ENCODE results near the gene POC1A.
"Not testable (repeated sequence)": the region's sequence is repeated elsewhere in the genome, so short reads cannot be mapped to it uniquely, and the experiment has no call there.

Gene POC1A

DNA sequence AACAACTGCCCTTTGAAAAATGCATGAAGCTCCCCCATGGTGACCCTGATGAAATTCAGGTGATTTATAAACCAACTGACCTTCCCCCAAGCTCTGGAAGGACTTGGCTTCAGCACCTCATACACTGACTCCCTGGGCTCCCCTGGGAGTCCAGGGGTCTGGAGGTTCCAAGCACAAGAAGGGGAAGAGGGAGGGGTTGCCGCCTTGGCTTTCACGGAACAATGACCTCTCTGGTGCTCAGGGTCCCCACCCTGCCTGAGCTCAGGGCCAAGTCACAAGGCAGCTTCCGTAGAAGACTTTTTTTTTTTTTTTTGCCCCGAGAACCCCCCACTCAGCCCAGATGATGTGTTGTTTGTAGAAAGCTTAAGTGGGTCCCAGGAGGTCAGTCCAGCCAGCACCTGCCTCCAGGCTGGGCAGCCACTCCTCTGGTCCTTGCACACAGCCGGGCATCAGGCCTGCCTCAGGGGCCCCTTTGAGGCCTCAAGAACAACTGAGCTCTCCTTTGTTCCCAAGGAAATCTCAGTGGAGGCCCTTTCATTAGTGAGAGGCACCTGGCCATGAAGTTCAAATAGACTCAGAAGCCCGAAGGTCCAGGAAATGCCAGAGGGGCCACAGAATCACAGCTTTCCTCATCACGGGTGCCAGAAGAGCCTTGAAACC is 29.7 kb upstream of the POC1A start:
- no peak for DNase-seq

GRCh38 chr3:52182691-52183090 is 28.5 kb upstream of the POC1A start:
- no peak for DNase-seq

DNA sequence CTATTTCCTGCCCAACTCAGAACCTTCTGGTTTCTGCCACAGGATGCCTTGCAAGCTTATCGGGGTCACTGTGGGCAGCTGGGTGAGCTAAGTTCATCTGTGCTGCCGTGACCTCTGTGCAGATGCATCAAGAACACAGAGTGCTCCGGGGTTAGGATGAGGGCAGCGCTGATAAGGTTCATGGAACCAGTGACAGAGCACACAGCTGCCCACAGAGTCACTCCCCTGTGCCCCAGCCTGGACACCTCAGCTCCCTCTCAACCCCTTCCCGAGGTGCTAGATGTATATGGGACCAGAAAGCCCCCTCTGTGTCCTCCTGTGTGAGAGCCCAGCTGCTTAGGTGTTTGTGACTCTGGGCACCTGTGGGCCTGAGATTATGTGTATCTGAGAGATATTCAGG is 28.0 kb upstream of the POC1A start:
- no peak for DNase-seq

DNA sequence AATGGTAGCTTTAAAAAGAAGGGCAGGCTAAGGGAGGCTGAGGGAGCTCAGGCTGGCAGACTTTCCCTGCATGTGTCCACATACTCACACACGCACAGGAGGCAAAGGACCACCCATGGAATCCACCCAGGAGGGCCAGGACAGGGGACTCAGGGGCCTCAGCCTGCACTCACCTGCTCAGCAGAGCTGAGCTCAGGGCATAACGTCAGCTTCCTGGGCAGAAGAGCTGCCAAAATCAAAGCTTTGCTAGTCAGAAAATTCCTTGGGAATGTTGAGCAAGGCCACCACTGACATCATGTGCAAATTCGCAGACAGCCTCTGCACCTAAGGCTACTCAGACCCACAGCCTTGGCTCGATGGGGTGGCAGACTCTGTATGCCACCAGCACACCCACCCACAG is 27.3 kb upstream of the POC1A start:
- DNase-seq, result no peak

DNA sequence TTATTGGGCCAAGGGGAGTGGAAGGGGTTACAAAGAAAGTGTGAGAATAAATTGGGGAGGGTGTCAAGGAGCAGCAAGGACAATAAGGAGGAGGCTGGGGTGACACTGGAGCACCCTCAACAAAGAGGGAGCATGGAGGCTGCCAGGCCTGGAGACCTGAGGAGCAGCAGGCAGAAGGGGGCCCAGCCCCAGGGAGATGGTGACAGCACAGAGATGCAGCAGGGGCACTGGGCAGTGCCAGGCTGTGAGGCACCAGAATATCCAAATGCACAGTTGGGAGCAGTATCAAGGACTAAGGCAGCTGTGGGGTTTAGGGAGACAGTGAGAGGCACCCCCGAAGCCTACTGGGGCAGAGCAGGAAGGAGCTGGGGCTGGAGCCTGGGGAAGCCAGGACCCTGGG is 24.3 kb upstream of the POC1A start:
- DNase-seq, result no peak

GRCh38 chr3:52178126-52178525 is 23.9 kb upstream of the POC1A start:
- DNase-seq, result peak; percentile 60 to 63

- DNase-seq, result no peak
Observed at GRCh38 chr3:52177701-52178042, 23.4 kb upstream of the POC1A start.

DNA sequence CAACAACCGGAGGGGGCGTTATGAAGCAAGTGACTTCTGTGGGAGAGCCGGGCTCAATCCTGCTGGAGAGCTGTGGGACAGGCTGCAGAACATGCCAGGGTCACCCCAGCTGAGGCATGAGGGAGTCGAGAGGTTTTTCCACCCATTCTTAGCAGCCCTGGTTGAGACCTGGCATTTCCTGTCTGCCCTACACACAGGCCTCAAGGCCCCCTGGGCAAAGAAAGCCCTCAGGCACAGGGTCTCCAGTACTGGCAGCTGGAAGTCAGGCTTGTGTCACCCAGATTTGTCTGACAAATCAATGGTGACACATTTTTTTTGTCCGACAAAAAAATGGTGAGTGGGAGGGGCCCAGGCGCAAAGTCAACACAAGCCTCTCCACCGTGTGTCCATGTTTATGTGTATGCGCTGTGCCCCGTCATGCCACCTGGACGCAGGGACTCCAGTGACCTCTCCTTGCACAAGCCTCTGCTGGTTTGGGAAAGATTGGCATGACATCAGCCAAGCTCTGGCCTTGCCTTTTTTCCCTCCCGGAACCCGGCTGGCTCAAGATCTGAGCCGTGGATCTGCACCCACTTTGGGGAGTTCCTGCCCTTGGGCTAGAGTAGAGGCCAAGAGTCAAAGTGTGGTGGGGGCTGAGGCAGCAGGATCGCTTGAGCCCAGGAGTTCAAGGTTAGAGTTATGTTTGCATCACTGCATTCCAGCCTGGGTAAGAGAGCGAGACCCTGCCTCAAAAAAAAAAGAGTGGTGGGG is 22.9 kb upstream of the POC1A start:
- DNase-seq, result no peak

DNA sequence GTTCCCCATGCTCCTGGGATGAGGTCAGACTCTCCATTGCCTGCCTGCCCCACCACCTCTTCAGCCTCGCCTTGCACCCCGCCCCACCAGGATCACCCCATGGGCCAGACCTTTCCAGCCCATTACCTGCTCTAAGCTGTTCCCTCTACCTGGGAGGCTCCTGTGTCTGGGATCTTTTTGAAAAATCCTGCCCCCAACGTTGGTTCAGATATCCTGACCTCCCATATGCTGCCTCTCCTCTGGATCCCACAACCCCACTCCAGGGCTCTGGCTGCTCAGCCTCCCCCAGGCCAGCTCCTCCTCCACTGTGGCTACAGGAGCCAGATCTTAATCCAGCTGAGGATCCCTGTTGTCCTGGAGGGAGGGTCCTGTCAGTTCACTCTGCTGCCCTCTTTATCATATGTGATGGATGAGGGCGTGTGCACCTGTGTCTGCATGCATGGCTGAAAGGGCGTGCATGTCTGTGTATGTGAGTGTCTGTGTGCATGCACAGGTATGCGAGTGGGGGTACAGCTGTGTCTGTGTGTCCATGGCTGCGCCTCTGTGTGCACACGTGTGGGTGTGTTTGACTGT is 22.0 kb upstream of the POC1A start:
- no peak for DNase-seq

DNA sequence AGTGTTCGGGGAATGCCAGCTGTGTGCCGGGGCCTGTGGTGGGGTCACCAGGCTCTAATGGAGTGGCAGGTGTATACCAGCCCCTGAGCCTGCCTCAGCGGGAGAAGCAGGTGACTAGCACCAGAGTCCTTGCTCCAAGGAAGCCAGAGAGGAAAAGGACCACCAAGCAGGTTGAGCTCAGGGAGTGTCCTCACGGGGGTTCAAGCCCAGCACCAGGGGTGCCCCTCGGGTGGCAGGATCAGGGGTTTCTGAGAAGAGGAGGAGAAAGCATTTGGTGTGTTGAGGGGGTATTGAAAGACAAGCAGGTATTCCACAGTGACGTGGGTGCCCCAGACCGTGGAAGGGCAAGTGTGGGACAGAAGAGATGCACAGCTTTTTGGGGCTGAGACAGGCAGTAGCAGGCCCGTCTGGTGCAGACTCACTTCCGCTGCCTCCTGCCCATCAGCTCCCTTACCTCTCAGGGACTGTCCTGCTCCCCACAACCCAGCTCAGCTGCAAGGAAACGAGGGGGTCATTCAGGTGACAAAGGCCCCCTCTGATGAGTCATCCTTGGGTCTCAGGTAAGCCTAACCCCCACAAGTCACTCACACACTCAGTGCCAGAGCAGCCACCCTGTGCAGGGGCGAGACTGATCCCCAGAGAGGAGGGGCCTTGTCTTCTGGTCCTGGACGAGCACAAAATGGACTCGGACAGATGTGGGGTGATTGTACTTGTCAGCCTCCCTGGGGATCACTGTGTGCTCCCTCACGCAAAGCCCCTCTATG is 21.4 kb upstream of the POC1A start:
- no peak for DNase-seq

DNA sequence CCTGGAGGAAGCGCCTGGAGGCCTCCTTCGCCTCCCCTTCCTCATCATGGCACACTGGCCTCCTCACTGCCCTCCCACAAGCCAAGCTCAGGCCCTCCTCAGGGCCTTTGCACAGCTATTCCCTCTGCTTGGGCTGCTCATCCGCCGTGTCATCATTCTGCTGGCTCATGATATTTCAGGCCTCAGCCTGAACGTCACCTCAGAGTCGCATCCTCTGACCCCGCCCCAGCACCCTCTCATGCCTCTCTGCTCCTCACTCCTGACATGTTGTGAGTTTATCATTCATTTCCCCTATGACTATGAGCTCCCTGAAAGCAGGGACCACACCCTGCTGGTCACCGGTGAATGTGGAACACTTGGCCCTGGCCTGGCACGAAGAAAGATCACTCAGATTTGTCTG is 20.7 kb upstream of the POC1A start:
- no peak for DNase-seq

DNA sequence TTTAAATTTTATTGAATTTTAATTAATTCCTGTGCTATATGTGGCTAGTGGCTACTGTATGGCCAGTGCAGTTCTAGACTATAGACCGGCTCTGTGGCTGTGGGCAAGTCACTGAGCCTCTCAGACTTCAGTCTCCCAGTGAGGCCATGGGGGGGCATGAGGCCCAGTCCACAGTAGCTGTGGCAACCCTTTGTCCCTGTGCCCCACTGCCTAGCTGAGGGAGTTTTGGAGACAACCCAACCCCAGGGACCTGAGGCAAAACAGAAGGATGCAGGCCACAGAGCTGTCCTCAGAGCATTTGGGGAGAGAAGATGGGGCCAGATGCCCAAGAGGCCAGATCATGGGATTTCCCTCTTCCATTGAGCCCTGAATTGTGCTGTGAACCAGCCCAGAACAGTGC is 18.9 kb upstream of the POC1A start:
- DNase-seq, result no peak

GRCh38 chr3:52172262-52172757 is 18.1 kb upstream of the POC1A start:
- DNase-seq, result no peak

DNA sequence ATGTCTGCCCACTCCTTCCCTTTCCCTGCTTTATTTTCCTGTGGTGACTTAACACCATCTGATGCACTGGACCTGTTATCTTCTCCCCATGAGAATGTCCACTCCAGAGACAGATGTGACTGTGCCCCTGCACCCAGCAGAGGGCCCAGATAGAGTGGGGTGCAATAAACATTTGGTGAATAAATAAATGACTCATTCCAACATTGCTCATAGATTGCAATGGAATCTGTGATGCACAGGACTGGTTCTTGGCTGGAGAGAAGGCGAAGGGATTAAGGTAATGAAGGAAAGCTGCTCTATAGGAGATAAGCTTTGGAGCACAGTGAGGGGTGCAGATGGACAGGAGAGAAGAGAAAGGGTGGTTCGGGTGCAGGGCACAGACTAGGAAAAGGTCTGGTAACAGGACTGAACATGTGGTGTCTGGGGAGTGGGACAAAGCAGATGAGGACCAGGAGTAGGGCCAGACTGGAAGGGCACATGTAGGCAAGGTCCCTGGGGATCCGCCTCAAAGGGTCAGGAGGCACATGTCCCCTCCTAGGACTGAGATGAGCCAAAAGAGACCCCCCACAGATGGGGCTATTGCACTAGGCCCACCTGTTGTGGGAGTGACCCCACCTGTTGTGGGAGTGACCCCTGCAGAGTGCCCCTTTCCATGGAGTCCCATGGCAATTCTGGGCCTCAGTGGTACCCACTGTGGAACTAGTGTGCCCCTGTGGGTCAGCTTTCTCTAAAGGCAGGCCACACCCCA is 17.5 kb upstream of the POC1A start:
- no peak for DNase-seq

DNA sequence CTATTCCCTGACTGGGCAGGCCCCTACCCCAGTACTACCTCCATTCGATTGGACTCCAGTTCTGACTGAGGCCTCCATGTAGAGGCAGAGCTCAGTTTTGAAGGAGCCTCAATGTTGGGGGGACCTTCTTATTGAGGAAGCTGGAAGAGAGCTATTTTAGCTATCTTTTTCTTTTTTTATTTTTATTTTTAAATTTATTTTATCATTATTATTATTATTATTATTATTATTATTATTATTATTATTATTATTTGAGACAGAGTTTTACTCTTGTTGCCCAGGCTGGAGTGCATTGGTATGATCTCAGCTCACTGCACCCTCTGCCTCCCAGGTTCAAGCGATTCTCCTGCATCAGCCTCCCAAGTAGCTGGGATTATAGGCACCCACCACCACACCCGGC is 16.0 kb upstream of the POC1A start:
- not testable (repeated sequence) for DNase-seq

GRCh38 chr3:52167240-52167639 is 13.0 kb upstream of the POC1A start:
- no peak for DNase-seq

GRCh38 chr3:52162250-52162872 is 8.1 kb upstream of the POC1A start:
- no peak for DNase-seq

- DNase-seq, result no peak
Observed at GRCh38 chr3:52159503-52159902, 5.3 kb upstream of the POC1A start.

GRCh38 chr3:52155912-52156311 is 1.7 kb upstream of the POC1A start:
- no peak for DNase-seq

GRCh38 chr3:52153389-52154096 is 680 bp downstream of the POC1A start:
- DNase-seq, result peak; percentile 36 to 57

GRCh38 chr3:52151991-52152390 is 2.2 kb downstream of the POC1A start:
- DNase-seq, result not testable (repeated sequence)

- DNase-seq, result no peak
Observed at GRCh38 chr3:52150860-52151259, 3.4 kb downstream of the POC1A start.
